GM18907 (cell line): ENCODE results near the gene PRSS3.
A peak's percentile ranks its signal among the peaks of the same experiment; 100 is the strongest.
"Not testable (repeated sequence)": the region's sequence is repeated elsewhere in the genome, so short reads cannot be mapped to it uniquely, and the experiment has no call there.

Source experiments
- ATAC-seq: cut with Tn5 transposase; IDR thresholded peaks from one replicate; pipeline ENCODE4 v1.9.1; 2021; ENCODE audit warnings: mild to moderate bottlenecking, moderate library complexity; ENCODE audit not compliant: unreplicated experiment

Gene PRSS3

GRCh38 chr9:33795281-33795680, at the start of gene PRSS3:
TSS of gene PRSS3 (plus strand) at chr9:33795561. CDS start at chr9:33795574, 13 bp downstream.
- ATAC-seq, result no peak

- no peak for ATAC-seq
These were observed 46.6 kb upstream of the PRSS3 start for GRCh38 chr9:33748633-33749304.

- not testable (repeated sequence) for ATAC-seq
These were observed 46.1 kb upstream of the PRSS3 start for GRCh38 chr9:33749305-33749654.

GRCh38 chr9:33750307-33750838, 45.0 kb upstream of the PRSS3 start:
- no peak for ATAC-seq

- no peak for ATAC-seq
These were observed 44.5 kb upstream of the PRSS3 start for GRCh38 chr9:33750839-33751339.

- ATAC-seq, result no peak
These were observed 43.7 kb upstream of the PRSS3 start for GRCh38 chr9:33751536-33752129.

- ATAC-seq, result no peak
These were observed 43.2 kb upstream of the PRSS3 start for GRCh38 chr9:33752130-33752637.

- ATAC-seq, result not testable (repeated sequence)
These were observed 42.6 kb upstream of the PRSS3 start for GRCh38 chr9:33752789-33753188.

GRCh38 chr9:33759648-33760047, 35.7 kb upstream of the PRSS3 start:
- ATAC-seq, result not testable (repeated sequence)

GRCh38 chr9:33762343-33762742, 33.0 kb upstream of the PRSS3 start:
- no peak for ATAC-seq

- ATAC-seq, result not testable (repeated sequence)
These were observed 31.7 kb upstream of the PRSS3 start for GRCh38 chr9:33763709-33764108.

- no peak for ATAC-seq
These were observed 29.9 kb upstream of the PRSS3 start for GRCh38 chr9:33765411-33765810.

GRCh38 chr9:33770156-33770880, 25.0 kb upstream of the PRSS3 start:
- not testable (repeated sequence) for ATAC-seq

GRCh38 chr9:33773135-33773534, 22.2 kb upstream of the PRSS3 start:
- ATAC-seq, result not testable (repeated sequence)

- ATAC-seq, result not testable (repeated sequence)
These were observed 21.2 kb upstream of the PRSS3 start for GRCh38 chr9:33774074-33774659.

GRCh38 chr9:33776578-33776977, 18.8 kb upstream of the PRSS3 start:
- ATAC-seq, result no peak

GRCh38 chr9:33778700-33779351, 16.5 kb upstream of the PRSS3 start:
- peak; percentile 74 for ATAC-seq

- ATAC-seq, result no peak
These were observed 15.1 kb upstream of the PRSS3 start for GRCh38 chr9:33780276-33780675.

GRCh38 chr9:33781736-33782135, 13.6 kb upstream of the PRSS3 start:
- no peak for ATAC-seq

GRCh38 chr9:33782395-33783152, 12.8 kb upstream of the PRSS3 start:
- ATAC-seq, result no peak
